ENCODE measurements around the gene VIT. TPM values are rescaled to one million over a fixed set of nuclear protein-coding genes. Genes with fewer than 3 reads are reported as not detected.

The VIT gene
- total RNA-seq, 1 donor from 2014 or later = not detected

GRCh38 chr2:36780231-36780839 lies 83.8 kb downstream of the VIT start:
- H2AFZ ChIP-seq (replicated peaks) = peak overlapping the region; percentile 84
- no peak overlapping the region for H3K27ac Mint-ChIP-seq
- H3K9ac ChIP-seq = no peak overlapping the region

GRCh38 chr2:36781907-36782720 lies 85.6 kb downstream of the VIT start:
- H2AFZ ChIP-seq (replicated peaks) = peak overlapping the region; percentile 91
- no peak overlapping the region for H3K4me3 ChIP-seq
- no peak overlapping the region for H3K27ac ChIP-seq
- no peaks in the 10 kb centered on the region for H3K36me3 ChIP-seq
- no peak overlapping the region for H3K9ac ChIP-seq
- no peaks in the 10 kb centered on the region for H4K20me1 ChIP-seq (ENCODE audit: low read depth)
- Mint-ChIP-seq H3K4me1 (peaks cover 17% of the 10 kb centered on the region), H3K4me3 (no peak overlapping the region), H3K27me3 (ENCODE audit: insufficient read depth, low read depth) (peaks cover 4% of the 10 kb centered on the region), H3K36me3 (no peaks in the 10 kb centered on the region), H3K9me3 (no peaks in the 10 kb centered on the region), H3K27ac (no peak overlapping the region)
- no peak for DNase-seq (ENCODE audit: low spot score)
- no peaks in the 10 kb centered on the region for H3K27me3 ChIP-seq
- H3F3A ChIP-seq (ENCODE audit: low read depth) = no peaks in the 10 kb centered on the region
- no peaks in the 10 kb centered on the region for H3K79me2 ChIP-seq (ENCODE audit: low read depth)
- no peaks in the 10 kb centered on the region for H3K4me1 ChIP-seq
- H3K4me2 ChIP-seq = no peak overlapping the region
- TF ChIP-seq EZH2phosphoT487 (IDR thresholded peaks at IDR 0.05) (no peak), EZH2 (IDR thresholded peaks at IDR 0.05) (no peak), CTCF (IDR thresholded peaks at IDR 0.05) (no peak)
- H3K9me3 ChIP-seq (ENCODE audit: low read depth) = no peaks in the 10 kb centered on the region

More at GRCh38 chr2:36780231-36780839, 83.8 kb downstream of the VIT start:
- Histone ChIP-seq H3F3A (ENCODE audit: low read depth) (no peaks in the 10 kb centered on the region), H3K36me3 (no peaks in the 10 kb centered on the region), H3K79me2 (ENCODE audit: low read depth) (no peaks in the 10 kb centered on the region), H3K27ac (no peak overlapping the region), H3K27me3 (no peaks in the 10 kb centered on the region), H3K4me1 (no peaks in the 10 kb centered on the region), H3K4me2 (no peak overlapping the region), H3K4me3 (no peak overlapping the region), H4K20me1 (ENCODE audit: low read depth) (no peaks in the 10 kb centered on the region), H3K9me3 (ENCODE audit: low read depth) (no peaks in the 10 kb centered on the region)
- Mint-ChIP-seq H3K9me3 (no peaks in the 10 kb centered on the region), H3K4me1 (peaks cover 11% of the 10 kb centered on the region), H3K27me3 (ENCODE audit: insufficient read depth, low read depth) (peaks cover 4% of the 10 kb centered on the region), H3K36me3 (no peaks in the 10 kb centered on the region), H3K4me3 (no peak overlapping the region)
- DNase-seq (ENCODE audit: low spot score) = peak; percentile 61
- TF ChIP-seq EZH2 (IDR thresholded peaks at IDR 0.05) (no peak), CTCF (IDR thresholded peaks at IDR 0.05) (peak; percentile 84)

GRCh38 chr2:36783246-36783645 lies 86.7 kb downstream of the VIT start:
- H4K20me1 ChIP-seq (ENCODE audit: low read depth) = no peaks in the 10 kb centered on the region
- no peaks in the 10 kb centered on the region for H3K36me3 Mint-ChIP-seq
- H3K9me3 ChIP-seq (ENCODE audit: low read depth) = no peaks in the 10 kb centered on the region
- H3K4me2 ChIP-seq = no peak overlapping the region
- no peak overlapping the region for H3K4me3 ChIP-seq
- no peak overlapping the region for H2AFZ ChIP-seq (replicated peaks)
- TF ChIP-seq EZH2 (IDR thresholded peaks at IDR 0.05) (no peak), CTCF (IDR thresholded peaks at IDR 0.05) (no peak), EZH2phosphoT487 (IDR thresholded peaks at IDR 0.05) (no peak)
- no peaks in the 10 kb centered on the region for H3K27me3 ChIP-seq
- no peaks in the 10 kb centered on the region for H3K27me3 Mint-ChIP-seq (ENCODE audit: insufficient read depth, low read depth)
- no peaks in the 10 kb centered on the region for H3F3A ChIP-seq (ENCODE audit: low read depth)
- no peaks in the 10 kb centered on the region for H3K79me2 ChIP-seq (ENCODE audit: low read depth)
- peaks cover 17% of the 10 kb centered on the region for H3K4me1 Mint-ChIP-seq
- H3K4me1 ChIP-seq = no peaks in the 10 kb centered on the region
- H3K36me3 ChIP-seq = no peaks in the 10 kb centered on the region
- H3K4me3 Mint-ChIP-seq = no peak overlapping the region
- H3K9me3 Mint-ChIP-seq = no peaks in the 10 kb centered on the region
- H3K27ac ChIP-seq = no peak overlapping the region
- no peak overlapping the region for H3K9ac ChIP-seq
- no peak for DNase-seq (ENCODE audit: low spot score)
- no peak overlapping the region for H3K27ac Mint-ChIP-seq
